Effector memory CD8-positive, alpha-beta T cell (primary cell): ENCODE measurements around the gene MFSD2A.
A peak's percentile ranks its signal among the peaks of the same experiment; 100 is the strongest.

ENCODE experiments used
- ATAC-seq: fragments of 150-1000 bp; cut with Tn5 transposase; replicated peaks from 2 replicates; pipeline ENCODE4 v1.10.0; 2021; ENCODE audit warnings: mild to moderate bottlenecking, moderate library complexity
- DNase-seq, 3 experiments: peaks; one replicate each; pipeline ENCODE4 v3.0.0; 2021
- H3K27ac Mint-ChIP-seq, 2 donors: one replicate each; pipeline ENCODE4 v1.8.0; 2022; ENCODE audit warnings: mild to moderate bottlenecking in 2 of 2, mixed read lengths in 2 of 2, moderate library complexity in 2 of 2
- H3K27me3 Mint-ChIP-seq, 2 donors: one replicate each; pipeline ENCODE4 v1.8.0; 2022; ENCODE audit warnings: mixed read lengths in 2 of 2
- H3K36me3 Mint-ChIP-seq: one replicate; pipeline ENCODE4 v1.8.0; 2022; ENCODE audit warnings: mild to moderate bottlenecking, moderate library complexity, mixed read lengths; ENCODE audit not compliant: insufficient read depth
- H3K4me1 Mint-ChIP-seq, 2 donors: one replicate each; pipeline ENCODE4 v1.8.0; 2022; ENCODE audit warnings: low read depth in 2 of 2, mixed read lengths in 2 of 2
- H3K4me3 Mint-ChIP-seq, 2 donors: one replicate each; pipeline ENCODE4 v1.8.0; 2022; ENCODE audit warnings: mild to moderate bottlenecking in 2 of 2, mixed read lengths in 2 of 2, moderate library complexity in 2 of 2
- H3K9me3 Mint-ChIP-seq, 2 donors: one replicate each; pipeline ENCODE4 v1.8.0; 2022; ENCODE audit warnings: mixed read lengths in 2 of 2

Gene MFSD2A

DNA sequence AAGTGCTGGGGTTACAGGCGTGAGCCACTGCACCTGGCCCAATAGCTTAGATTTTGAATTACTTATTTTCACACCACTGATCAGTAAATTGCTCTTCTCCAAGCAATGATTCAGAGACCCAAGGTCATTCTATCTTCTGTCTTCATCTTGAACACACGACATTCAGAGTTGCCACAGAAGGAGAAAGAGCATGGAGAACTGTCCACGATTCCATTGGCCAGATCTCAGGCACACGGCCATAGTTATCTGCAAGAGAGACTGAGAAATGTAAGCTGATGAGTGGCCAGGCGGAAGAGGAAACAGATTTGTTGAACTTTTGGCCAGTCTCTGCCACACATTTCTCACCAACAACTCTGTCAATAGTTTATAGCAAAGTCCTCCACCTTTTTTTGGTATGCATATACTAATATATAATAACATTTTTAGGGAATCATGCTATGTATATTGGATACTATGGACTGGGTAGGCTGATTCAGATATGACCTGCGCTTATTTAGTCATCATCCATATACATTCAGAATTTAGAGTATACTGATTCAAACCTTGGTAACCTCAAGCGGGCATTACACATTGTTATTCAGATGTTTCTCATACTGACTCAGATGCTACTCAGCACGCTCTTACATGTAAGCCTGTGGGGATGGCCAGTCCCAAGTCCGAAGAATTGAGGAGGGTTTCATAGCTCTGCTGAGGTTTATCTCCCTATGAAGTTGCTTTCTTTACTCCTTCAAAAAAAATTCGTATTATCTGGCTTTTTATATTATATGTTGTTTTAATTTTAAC lies 60.1 kb downstream of the MFSD2A start:
- no peak for DNase-seq
- H3K4me3 Mint-ChIP-seq = no peak overlapping the region
- peaks cover 6 to 8% of the 10 kb centered on the region in 2 donors for H3K4me1 Mint-ChIP-seq
- peaks cover 0 to 4% of the 10 kb centered on the region in 2 donors for H3K9me3 Mint-ChIP-seq
- no peaks in the 10 kb centered on the region for H3K27me3 Mint-ChIP-seq
- no peaks in the 10 kb centered on the region for H3K36me3 Mint-ChIP-seq
- no peak for ATAC-seq
- peak overlapping the region; percentile 19 to 82 for H3K27ac Mint-ChIP-seq

DNA sequence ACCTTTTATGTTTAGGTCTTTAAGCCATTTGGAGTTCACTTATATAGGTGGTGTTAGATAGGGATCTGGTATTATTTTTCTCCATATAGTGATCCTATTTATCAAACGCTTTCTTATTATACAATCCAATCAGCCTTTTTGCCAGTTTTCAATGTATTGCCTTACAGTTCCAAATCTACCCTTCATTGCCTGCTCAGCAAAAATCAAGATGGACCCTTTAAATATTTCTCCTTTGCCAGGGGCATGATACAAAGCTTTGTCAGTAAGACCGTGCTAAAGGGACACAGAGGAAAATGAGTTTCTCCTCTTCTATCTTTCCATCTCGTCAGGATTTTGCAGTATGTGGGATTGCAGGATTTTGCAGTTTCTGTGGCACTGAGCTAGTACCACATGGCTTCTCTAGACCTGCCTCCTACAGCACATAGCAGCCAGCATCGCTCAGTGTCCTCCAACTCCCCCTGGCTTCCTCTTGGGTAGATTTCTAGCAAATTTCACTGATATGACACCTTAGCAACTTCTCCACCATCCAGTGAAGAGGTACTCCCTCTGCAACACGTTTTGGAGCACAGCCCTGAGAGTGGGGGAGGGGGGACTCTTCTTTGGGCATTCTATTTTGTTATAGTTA lies 63.1 kb downstream of the MFSD2A start:
- no peaks in the 10 kb centered on the region for H3K27me3 Mint-ChIP-seq
- DNase-seq (no peak), ATAC-seq (no peak)
- no peaks in the 10 kb centered on the region for H3K36me3 Mint-ChIP-seq
- H3K4me1 Mint-ChIP-seq = peaks cover 6 to 8% of the 10 kb centered on the region in 2 donors
- no peak overlapping the region for H3K27ac Mint-ChIP-seq
- H3K4me3 Mint-ChIP-seq = no peak overlapping the region
- H3K9me3 Mint-ChIP-seq = no peaks in the 10 kb centered on the region
